Smooth muscle cell (in vitro differentiated cells): ENCODE measurements around the gene SUSD3. TPM values are rescaled to one million over a fixed set of nuclear protein-coding genes. Genes with fewer than 3 reads are reported as not detected.

Source experiments
- DNase-seq: peaks from one replicate; lab custom pipeline; 2025; ENCODE audit not compliant: unreplicated experiment; lab: John Stamatoyannopoulos, UW
- H2AFZ ChIP-seq: fragments of 200-600 bp; sonication (generic); 2 replicates; pipeline ENCODE4 v1.6.0; 2016; ENCODE audit warnings: antibody characterized with exemption, low read depth, mild to moderate bottlenecking
- H3F3A ChIP-seq: fragments of 200-600 bp; sonication (generic); 2 replicates; pipeline ENCODE4 v1.6.0; 2017; ENCODE audit warnings: antibody characterized with exemption, low read depth
- H3K27ac ChIP-seq: fragments of 200-600 bp; sonication (generic); 2 replicates; pipeline ENCODE4 v1.5.1; 2016; ENCODE audit warnings: low read depth, mild to moderate bottlenecking
- H3K27me3 ChIP-seq: fragments of 200-600 bp; sonication (generic); 2 replicates; pipeline ENCODE4 v1.6.1; 2016; ENCODE audit warnings: low read depth, mild to moderate bottlenecking
- H3K36me3 ChIP-seq: fragments of 200-600 bp; sonication (generic); 2 replicates; pipeline ENCODE4 v1.5.1; 2016; ENCODE audit warnings: low read depth
- H3K4me1 ChIP-seq: fragments of 200-600 bp; sonication (generic); 2 replicates; pipeline ENCODE4 v1.5.1; 2016; ENCODE audit warnings: low read depth
- H3K4me2 ChIP-seq: fragments of 200-600 bp; sonication (generic); 2 replicates; pipeline ENCODE4 v1.6.0; 2016; ENCODE audit warnings: mild to moderate bottlenecking
- H3K4me3 ChIP-seq: fragments of 200-600 bp; sonication (generic); 2 replicates; pipeline ENCODE4 v1.5.1; 2016; ENCODE audit warnings: mild to moderate bottlenecking
- H3K79me2 ChIP-seq: fragments of 200-600 bp; sonication (generic); 2 replicates; pipeline ENCODE4 v1.6.0; 2016; ENCODE audit warnings: low read depth, mild to moderate bottlenecking
- H3K9ac ChIP-seq: fragments of 200-600 bp; sonication (generic); 2 replicates; pipeline ENCODE4 v1.6.0; 2016; ENCODE audit warnings: low read depth
- H3K9me3 ChIP-seq: fragments of 200-600 bp; sonication (generic); replicated peaks from 2 replicates; pipeline ENCODE4 v1.5.1; 2016; ENCODE audit warnings: low read depth
- H4K20me1 ChIP-seq: fragments of 200-600 bp; sonication (generic); 2 replicates; pipeline ENCODE4 v1.6.0; 2016; ENCODE audit warnings: low read depth
- WGBS: methylation state at CpG from one replicate; pipeline ENCODE4 v1.1.7; 2016; ENCODE audit warnings: low lambda C conversion rate; 5-methylcytosine and 5-hydroxymethylcytosine counted together
- polyA plus RNA-seq: library from polyadenylated mRNA; unstranded; fragments of >200 nt; fragmentation: Nextera tagmentation; extraction: Ambion mirVana; gene quantifications from 2 replicates; pipeline ENCODE4 v1.2.1, GENCODE V29; 2016
- total RNA-seq: library from RNA; depleted of rRNA; stranded (reverse); fragments of >200 nt; gene quantifications from 2 replicates; pipeline ENCODE4 v1.2.3, GENCODE V29; 2014
- TF ChIP-seq, protein P1 (sequence below): fragments of 200-600 bp; sonication (generic); IDR thresholded peaks from 2 replicates; pipeline ENCODE4 v1.5.1; 2017; ENCODE audit warnings: borderline replicate concordance, mild to moderate bottlenecking, antibody characterized with exemption; ENCODE audit not compliant: insufficient read depth, poor library complexity, severe bottlenecking

Gene SUSD3
- total and polyA plus RNA-seq, 2 experiments from 2014 or later: 0.34 TPM; not detected in 1

DNA sequence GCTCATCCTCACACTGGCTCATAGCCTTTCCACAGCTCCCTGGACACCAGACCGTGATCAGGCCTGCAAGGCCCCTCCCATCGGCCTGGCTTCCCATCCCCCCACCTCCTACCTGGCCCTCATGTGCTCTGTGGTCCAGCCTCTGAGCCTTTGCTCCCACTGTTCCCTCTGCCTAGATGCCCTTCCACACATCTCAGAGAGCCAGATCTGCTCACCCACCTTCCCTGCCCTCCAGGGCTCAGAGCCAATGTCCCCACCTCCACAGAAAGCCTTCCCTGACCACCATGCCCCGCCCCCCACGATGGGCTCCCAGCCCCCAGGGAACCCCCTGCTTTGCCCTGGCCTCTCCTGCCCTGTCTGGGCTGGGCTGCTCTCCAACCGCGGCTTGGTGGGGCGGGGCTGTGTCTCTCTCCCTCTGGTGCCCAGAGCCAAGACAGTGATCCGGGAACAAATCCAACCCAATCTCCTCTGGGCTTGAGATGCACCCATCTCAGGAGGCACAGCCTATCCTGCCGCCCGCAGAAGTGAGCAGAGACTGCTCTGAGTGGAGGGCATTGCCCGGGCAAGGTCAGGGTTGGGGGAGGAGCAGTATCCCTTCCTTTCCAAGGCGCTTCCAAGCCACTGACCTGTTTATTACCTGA lies 73.9 kb downstream of the SUSD3 start:
- TF ChIP-seq, protein P1, sequence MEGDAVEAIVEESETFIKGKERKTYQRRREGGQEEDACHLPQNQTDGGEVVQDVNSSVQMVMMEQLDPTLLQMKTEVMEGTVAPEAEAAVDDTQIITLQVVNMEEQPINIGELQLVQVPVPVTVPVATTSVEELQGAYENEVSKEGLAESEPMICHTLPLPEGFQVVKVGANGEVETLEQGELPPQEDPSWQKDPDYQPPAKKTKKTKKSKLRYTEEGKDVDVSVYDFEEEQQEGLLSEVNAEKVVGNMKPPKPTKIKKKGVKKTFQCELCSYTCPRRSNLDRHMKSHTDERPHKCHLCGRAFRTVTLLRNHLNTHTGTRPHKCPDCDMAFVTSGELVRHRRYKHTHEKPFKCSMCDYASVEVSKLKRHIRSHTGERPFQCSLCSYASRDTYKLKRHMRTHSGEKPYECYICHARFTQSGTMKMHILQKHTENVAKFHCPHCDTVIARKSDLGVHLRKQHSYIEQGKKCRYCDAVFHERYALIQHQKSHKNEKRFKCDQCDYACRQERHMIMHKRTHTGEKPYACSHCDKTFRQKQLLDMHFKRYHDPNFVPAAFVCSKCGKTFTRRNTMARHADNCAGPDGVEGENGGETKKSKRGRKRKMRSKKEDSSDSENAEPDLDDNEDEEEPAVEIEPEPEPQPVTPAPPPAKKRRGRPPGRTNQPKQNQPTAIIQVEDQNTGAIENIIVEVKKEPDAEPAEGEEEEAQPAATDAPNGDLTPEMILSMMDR: no peak
- peak overlapping the region; percentile 97 for H3K9ac ChIP-seq
- peaks cover 4% of the 10 kb centered on the region for H4K20me1 ChIP-seq
- peaks cover 10% of the 10 kb centered on the region for H3K4me1 ChIP-seq
- no peak overlapping the region for H2AFZ ChIP-seq
- peak overlapping the region; percentile 91 for H3K4me3 ChIP-seq
- no peak for DNase-seq
- peaks cover 20% of the 10 kb centered on the region for H3K79me2 ChIP-seq
- H3K27ac ChIP-seq: peak overlapping the region; percentile 93
- peak overlapping the region; percentile 100 for H3K4me2 ChIP-seq
- H3K27me3 ChIP-seq: no peaks in the 10 kb centered on the region
- WGBS: 83% methylated on average over 9 of the region's 12 CpGs
- H3K9me3 ChIP-seq: no peaks in the 10 kb centered on the region
- H3K36me3 ChIP-seq: no peaks in the 10 kb centered on the region
- H3F3A ChIP-seq: peaks cover 9% of the 10 kb centered on the region

DNA sequence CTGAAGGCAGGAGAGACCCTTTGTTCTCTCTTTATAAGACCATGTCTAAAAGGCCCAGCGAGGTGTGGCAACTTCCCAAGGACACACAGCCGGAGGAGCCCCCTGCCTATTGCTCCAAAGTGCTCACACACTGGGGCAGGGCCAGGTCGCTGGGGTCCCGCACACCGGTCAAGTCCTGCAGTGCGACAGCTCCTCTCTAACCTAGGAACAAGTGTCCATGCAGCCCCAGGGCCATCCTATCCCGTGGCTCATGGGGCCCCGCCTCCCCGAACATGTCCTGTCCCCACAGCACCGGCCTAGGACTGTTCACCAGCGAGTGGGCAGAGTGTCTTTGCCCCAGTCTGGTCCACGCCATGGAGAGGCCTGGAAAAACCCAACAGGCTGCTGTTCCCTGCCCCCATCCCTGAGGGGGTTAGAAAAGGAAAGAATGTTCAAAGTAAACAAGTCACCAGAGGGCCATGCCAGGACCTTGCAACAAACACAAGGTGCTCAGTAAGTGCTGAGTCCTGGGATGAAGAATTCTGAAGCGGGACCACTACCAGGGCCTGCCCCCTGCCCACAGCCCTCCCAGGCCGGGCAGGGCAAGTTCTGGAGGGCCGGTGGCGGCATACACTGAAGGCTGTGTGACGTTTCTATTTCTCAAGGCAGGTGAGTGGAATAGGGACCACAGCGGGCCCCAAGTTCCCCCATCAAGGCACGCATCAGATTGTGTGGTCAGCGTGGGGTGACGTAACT lies 74.6 kb downstream of the SUSD3 start:
- H3K9me3 ChIP-seq: no peaks in the 10 kb centered on the region
- peaks cover 20% of the 10 kb centered on the region for H3K79me2 ChIP-seq
- peaks cover 4% of the 10 kb centered on the region for H4K20me1 ChIP-seq
- peak overlapping the region; percentile 97 for H3K9ac ChIP-seq
- no peaks in the 10 kb centered on the region for H3K36me3 ChIP-seq
- H3K4me1 ChIP-seq: peaks cover 8% of the 10 kb centered on the region
- 35% methylated on average over 20 of the region's 21 CpGs for WGBS
- peak overlapping the region; percentile 100 for H3K4me2 ChIP-seq
- peak overlapping the region; percentile 93 for H3K27ac ChIP-seq
- H3F3A ChIP-seq: peaks cover 5% of the 10 kb centered on the region
- TF ChIP-seq, protein P1: no peak
- peak overlapping the region; percentile 91 for H3K4me3 ChIP-seq
- no peak for DNase-seq
- no peaks in the 10 kb centered on the region for H3K27me3 ChIP-seq
- peak overlapping the region; percentile 79 for H2AFZ ChIP-seq

DNA sequence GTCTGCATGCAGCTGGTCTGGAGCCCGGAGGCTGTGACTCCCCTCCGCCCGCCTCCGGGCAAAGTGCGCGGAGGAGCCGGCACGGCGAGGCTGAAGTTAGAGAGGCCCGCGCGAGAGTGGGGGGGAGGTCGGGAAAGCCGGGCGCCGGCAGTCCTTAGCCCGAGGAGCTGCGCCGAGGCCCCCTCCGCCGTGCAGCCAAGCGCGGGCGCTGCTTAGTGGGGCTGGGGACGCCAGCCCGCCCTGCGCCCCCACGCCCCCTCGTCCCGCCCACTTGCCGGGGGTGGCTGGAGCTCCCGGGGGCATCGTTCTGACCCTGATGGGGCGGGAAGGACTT lies 75.1 kb downstream of the SUSD3 start:
- Histone ChIP-seq H3K9me3 (no peaks in the 10 kb centered on the region), H3K27ac (peak overlapping the region; percentile 93), H3K4me1 (peaks cover 8% of the 10 kb centered on the region), H4K20me1 (peaks cover 4% of the 10 kb centered on the region), H3K9ac (peak overlapping the region; percentile 97), H3K4me3 (peak overlapping the region; percentile 91), H3K4me2 (peak overlapping the region; percentile 100), H2AFZ (peak overlapping the region; percentile 79), H3F3A (peaks cover 5% of the 10 kb centered on the region), H3K79me2 (peaks cover 20% of the 10 kb centered on the region), H3K36me3 (no peaks in the 10 kb centered on the region), H3K27me3 (no peaks in the 10 kb centered on the region)
- TF ChIP-seq, protein P1: no peak
- under 1% methylated on average over 34 of the region's 34 CpGs for WGBS
- DNase-seq: peak; percentile 75
